Stimulated activated CD4-positive, alpha-beta T cell treated with anti-CD3 and anti-CD28 coated beads, TNF-alpha, amount 100 ng/mL, for 48 hours (primary cell): Measurements from ENCODE around the gene PCDH11Y.
"Not testable (repeated sequence)": the region's sequence is repeated elsewhere in the genome, so short reads cannot be mapped to it uniquely, and the experiment has no call there.

Experiments used
- DNase-seq, 3 donors: peaks; one replicate each; pipeline ENCODE4 v3.0.0-alpha.2; 2020; ENCODE audit warnings: low read depth in 3 of 3

PCDH11Y gene

GRCh38 chrY:5000057-5000456, at the start of gene PCDH11Y:
PCDH11Y (plus strand) TSS chrY:5000296; CDS start chrY:5057100, 56,804 bp downstream.
- DNase-seq = not testable (repeated sequence)

GRCh38 chrY:4967894-4968293, 32.2 kb upstream of the PCDH11Y start:
- DNase-seq = not testable (repeated sequence)

GRCh38 chrY:4991743-4992400, 8.2 kb upstream of the PCDH11Y start:
- DNase-seq = not testable (repeated sequence)

- not testable (repeated sequence) for DNase-seq
Observed at GRCh38 chrY:4994892-4995291, 5.2 kb upstream of the PCDH11Y start.

GRCh38 chrY:5002476-5003184, 2.5 kb downstream of the PCDH11Y start:
- DNase-seq = not testable (repeated sequence)

- not testable (repeated sequence) for DNase-seq
Observed at GRCh38 chrY:5038972-5039523, 39.0 kb downstream of the PCDH11Y start.

- not testable (repeated sequence) for DNase-seq
Observed at GRCh38 chrY:5083017-5083416, 82.9 kb downstream of the PCDH11Y start.

- not testable (repeated sequence) for DNase-seq
Observed at GRCh38 chrY:5182998-5183397, 182.9 kb downstream of the PCDH11Y start.

GRCh38 chrY:5215116-5215515, 215.0 kb downstream of the PCDH11Y start:
- DNase-seq = not testable (repeated sequence)

- not testable (repeated sequence) for DNase-seq
Observed at GRCh38 chrY:5324931-5325330, 324.8 kb downstream of the PCDH11Y start.

- DNase-seq = not testable (repeated sequence)
Observed at GRCh38 chrY:5342220-5342619, 342.1 kb downstream of the PCDH11Y start.

- DNase-seq = not testable (repeated sequence)
Observed at GRCh38 chrY:5543705-5544104, 543.6 kb downstream of the PCDH11Y start.

GRCh38 chrY:5638589-5638988, 638.5 kb downstream of the PCDH11Y start:
- DNase-seq = not testable (repeated sequence)

- DNase-seq = not testable (repeated sequence)
Observed at GRCh38 chrY:5679265-5679664, 679.2 kb downstream of the PCDH11Y start.

GRCh38 chrY:5708727-5709126, 708.6 kb downstream of the PCDH11Y start:
- DNase-seq = not testable (repeated sequence)

GRCh38 chrY:5709788-5710381, 709.8 kb downstream of the PCDH11Y start:
- DNase-seq = not testable (repeated sequence)

GRCh38 chrY:5761403-5761802, 761.3 kb downstream of the PCDH11Y start:
- not testable (repeated sequence) for DNase-seq

- DNase-seq = not testable (repeated sequence)
Observed at GRCh38 chrY:5776485-5776884, 776.4 kb downstream of the PCDH11Y start.
